Type B pancreatic cell (in vitro differentiated cells): ENCODE measurements around the gene BBX. TPM values are rescaled to one million over a fixed set of nuclear protein-coding genes. Genes with fewer than 3 reads are reported as not detected.

ENCODE experiments used
- DNase-seq: peaks from one replicate; pipeline ENCODE4 v3.0.0; 2021; ENCODE audit warnings: mixed read lengths; ENCODE audit not compliant: unreplicated experiment; ENCODE audit errors: extremely low spot score
- H3K27ac Mint-ChIP-seq: 2 replicates; pipeline ENCODE4 v1.8.0; 2021; ENCODE audit warnings: mild to moderate bottlenecking, mixed read lengths
- H3K27me3 Mint-ChIP-seq: 2 replicates; pipeline ENCODE4 v1.8.0; 2021; ENCODE audit warnings: mixed read lengths
- H3K36me3 Mint-ChIP-seq: 2 replicates; pipeline ENCODE4 v1.8.0; 2021; ENCODE audit warnings: mixed read lengths
- H3K4me1 Mint-ChIP-seq: one replicate; pipeline ENCODE4 v1.8.0; 2021; ENCODE audit warnings: mixed read lengths; ENCODE audit not compliant: unreplicated experiment
- H3K4me3 Mint-ChIP-seq: 2 replicates; pipeline ENCODE4 v1.8.0; 2021; ENCODE audit warnings: mild to moderate bottlenecking, mixed read lengths
- H3K9me3 Mint-ChIP-seq: 2 replicates; pipeline ENCODE4 v1.8.0; 2021; ENCODE audit warnings: mixed read lengths
- CTCF ChIP-seq: fragments of 200-600 bp; sonication (generic); conservative IDR thresholded peaks from 2 replicates; pipeline ENCODE4 v1.5.0; 2021; ENCODE audit warnings: antibody characterized with exemption, mild to moderate bottlenecking
- total RNA-seq: library from RNA; stranded (reverse); gene quantifications from 2 replicates; pipeline ENCODE4 v1.2.1, GENCODE V29; 2021; ENCODE audit warnings: low replicate concordance

BBX gene
- total RNA-seq, 1 donor from 2014 or later: 52.8 TPM

DNA sequence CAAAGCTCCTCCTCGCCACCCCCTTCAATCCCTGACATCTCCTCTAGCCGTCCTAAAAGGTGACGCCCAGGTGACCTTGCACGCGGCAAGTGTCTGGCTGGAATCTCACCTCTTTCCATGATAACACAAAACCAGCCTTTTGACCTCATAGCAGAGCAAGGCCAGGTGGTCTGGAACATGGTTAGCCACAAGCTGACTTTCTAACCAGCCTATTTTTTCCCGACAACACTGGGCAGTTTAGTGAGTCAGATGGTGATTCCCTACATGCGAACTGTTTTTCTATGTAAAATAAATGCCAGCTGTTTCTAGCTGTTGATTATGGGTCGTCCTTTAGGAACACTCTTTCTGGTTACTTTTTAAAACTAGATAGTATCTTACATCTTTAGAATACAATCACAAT, 325.0 kb downstream of the BBX start:
- peaks cover 10% of the 10 kb centered on the region for H3K27me3 Mint-ChIP-seq
- peaks cover 7% of the 10 kb centered on the region for H3K36me3 Mint-ChIP-seq
- H3K9me3 Mint-ChIP-seq: peaks cover 5% of the 10 kb centered on the region
- H3K4me1 Mint-ChIP-seq: peaks cover 11% of the 10 kb centered on the region
- no peak for TF ChIP-seq CTCF
- no peak overlapping the region for H3K4me3 Mint-ChIP-seq
- no peak overlapping the region for H3K27ac Mint-ChIP-seq
- no peak for DNase-seq

DNA sequence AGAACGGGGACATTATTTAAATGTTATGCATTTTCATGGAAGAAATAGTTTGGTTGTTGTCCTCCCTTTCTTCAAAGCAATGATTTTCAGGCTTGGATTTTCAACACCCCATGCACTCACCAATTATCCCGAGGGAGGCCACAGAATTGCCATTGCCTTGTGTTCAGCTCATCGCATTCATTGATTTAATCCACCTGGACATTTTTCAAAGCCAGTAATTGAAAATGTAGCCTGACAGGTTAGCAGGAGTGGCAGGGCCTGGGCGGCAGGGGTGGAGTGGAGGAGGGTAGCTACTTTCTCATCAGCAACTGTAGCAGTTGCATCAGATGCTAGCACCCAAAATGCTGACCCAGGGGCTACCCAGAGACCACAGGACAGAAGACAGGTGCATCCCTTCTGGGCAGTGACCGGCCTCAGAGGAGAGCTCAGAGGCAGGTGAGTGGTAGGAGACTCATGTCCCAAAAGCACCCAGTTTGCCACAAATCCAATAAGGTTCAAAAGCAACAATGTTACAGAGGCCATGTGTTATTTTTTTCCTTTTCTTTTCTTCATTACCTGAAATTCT, 325.7 kb downstream of the BBX start:
- TF ChIP-seq CTCF: no peak
- Mint-ChIP-seq H3K9me3 (peaks cover 5% of the 10 kb centered on the region), H3K27ac (no peak overlapping the region), H3K27me3 (peaks cover 12% of the 10 kb centered on the region), H3K36me3 (peaks cover 8% of the 10 kb centered on the region), H3K4me3 (no peak overlapping the region), H3K4me1 (peaks cover 11% of the 10 kb centered on the region)
- no peak for DNase-seq

GRCh38 chr3:107850681-107851080, 327.9 kb downstream of the BBX start:
- Mint-ChIP-seq H3K27ac (peak overlapping the region; percentile 35), H3K4me1 (peaks cover 18% of the 10 kb centered on the region), H3K9me3 (peaks cover 5% of the 10 kb centered on the region), H3K27me3 (peaks cover 30% of the 10 kb centered on the region), H3K4me3 (peak overlapping the region; percentile 5), H3K36me3 (peaks cover 8% of the 10 kb centered on the region)
- no peak for TF ChIP-seq CTCF
- no peak for DNase-seq

DNA sequence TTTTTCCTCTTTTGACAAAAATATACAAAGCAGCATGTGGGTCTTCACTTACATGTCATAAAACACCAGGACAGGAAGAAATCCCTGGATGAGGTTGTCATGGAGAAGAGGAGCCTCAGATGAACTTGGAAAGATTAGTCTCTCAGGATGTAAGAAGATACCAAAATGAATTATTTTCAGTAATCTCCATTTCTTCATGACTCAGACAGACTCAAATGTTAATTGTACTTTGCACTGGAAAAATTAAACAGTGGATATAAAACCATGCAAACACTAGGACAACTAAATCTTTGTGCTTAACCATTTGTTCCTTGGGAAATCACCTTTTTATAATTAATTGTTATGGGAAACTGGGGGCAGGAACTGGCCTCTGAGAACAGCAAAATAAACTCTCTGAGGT, 331.1 kb downstream of the BBX start:
- Mint-ChIP-seq H3K4me3 (no peak overlapping the region), H3K9me3 (peaks cover 8% of the 10 kb centered on the region), H3K4me1 (peaks cover 14% of the 10 kb centered on the region), H3K36me3 (peaks cover 8% of the 10 kb centered on the region), H3K27ac (no peak overlapping the region), H3K27me3 (peaks cover 34% of the 10 kb centered on the region)
- no peak for TF ChIP-seq CTCF
- DNase-seq: no peak

DNA sequence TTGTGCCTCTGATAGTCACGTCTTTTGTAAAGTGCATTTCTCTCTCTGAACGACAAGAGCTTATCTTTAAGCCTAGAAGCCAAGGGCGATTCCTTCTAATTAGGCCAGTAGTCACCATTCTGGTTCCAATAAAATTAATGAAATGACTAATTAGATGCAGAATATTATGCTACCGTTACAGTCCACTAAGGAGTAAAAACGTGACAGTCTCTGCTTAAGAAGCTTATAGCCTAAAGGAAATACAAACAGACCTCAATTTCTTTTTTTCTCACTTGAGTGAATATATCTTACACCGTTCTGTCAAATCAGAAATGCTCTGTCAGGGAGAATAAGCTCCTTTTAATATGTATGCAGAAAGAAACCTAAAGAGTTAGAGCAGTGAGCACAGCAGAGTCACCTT, 332.0 kb downstream of the BBX start:
- TF ChIP-seq CTCF: no peak
- peaks cover 34% of the 10 kb centered on the region for H3K27me3 Mint-ChIP-seq
- H3K36me3 Mint-ChIP-seq: peaks cover 8% of the 10 kb centered on the region
- H3K27ac Mint-ChIP-seq: no peak overlapping the region
- DNase-seq: no peak
- H3K9me3 Mint-ChIP-seq: peaks cover 8% of the 10 kb centered on the region
- no peak overlapping the region for H3K4me3 Mint-ChIP-seq
- peaks cover 14% of the 10 kb centered on the region for H3K4me1 Mint-ChIP-seq

- H3K9me3 Mint-ChIP-seq: peaks cover 7% of the 10 kb centered on the region
- peaks cover 14% of the 10 kb centered on the region for H3K4me1 Mint-ChIP-seq
- TF ChIP-seq CTCF: peak; percentile 50
- H3K27me3 Mint-ChIP-seq: peaks cover 31% of the 10 kb centered on the region
- H3K4me3 Mint-ChIP-seq: no peak overlapping the region
- no peak overlapping the region for H3K27ac Mint-ChIP-seq
- no peak for DNase-seq
- H3K36me3 Mint-ChIP-seq: peaks cover 7% of the 10 kb centered on the region
These were observed 332.9 kb downstream of the BBX start for GRCh38 chr3:107855710-107856109.
